GM19099 (cell line): ENCODE measurements around the gene GPC6.

Source experiments
- POLR2A ChIP-seq: IDR thresholded peaks from 3 replicates; pipeline ENCODE4 v1.6.1; 2011; ENCODE audit warnings: low read depth; ENCODE audit not compliant: insufficient read length; ENCODE audit errors: extremely low read depth

Gene GPC6

DNA sequence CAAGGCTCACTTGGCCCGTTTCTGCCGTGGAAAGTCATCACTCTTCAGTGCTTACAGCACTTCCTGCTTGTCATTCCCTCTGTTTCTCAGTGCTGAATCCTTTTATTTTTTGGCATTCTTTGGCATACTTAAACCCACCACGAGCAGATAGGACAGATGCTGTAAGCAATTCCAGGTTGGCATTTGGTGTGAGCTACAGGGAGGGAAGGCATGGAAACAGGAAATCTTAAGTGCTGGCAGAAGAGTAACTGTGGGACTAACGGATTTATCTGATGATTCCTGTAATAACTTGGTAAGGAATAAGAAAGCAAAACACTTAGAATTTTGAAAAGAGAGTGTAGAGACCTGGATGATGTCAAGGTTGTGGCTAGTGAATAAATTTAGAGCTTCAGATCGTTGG, 273.4 kb downstream of the GPC6 start:
- TF ChIP-seq POLR2A: no peak

DNA sequence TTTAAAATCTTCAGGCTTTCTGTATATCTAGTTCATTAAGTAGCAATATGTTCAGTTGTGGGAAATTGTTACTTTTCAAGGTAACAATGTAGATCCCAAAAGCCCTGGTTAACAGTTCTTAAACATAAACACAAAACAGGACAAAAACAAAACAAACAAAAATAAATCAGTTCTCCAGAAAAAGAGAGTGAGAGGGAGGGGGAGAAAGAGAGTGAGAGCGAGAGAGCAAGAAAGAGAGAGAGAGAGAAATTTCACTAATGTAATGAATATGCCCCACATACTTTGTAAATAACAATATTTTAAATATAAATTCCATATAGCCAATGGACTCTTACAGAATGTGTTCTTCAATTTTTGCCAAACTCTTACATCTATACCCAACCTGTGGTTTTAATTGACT, 275.5 kb downstream of the GPC6 start:
- TF ChIP-seq POLR2A: no peak

DNA sequence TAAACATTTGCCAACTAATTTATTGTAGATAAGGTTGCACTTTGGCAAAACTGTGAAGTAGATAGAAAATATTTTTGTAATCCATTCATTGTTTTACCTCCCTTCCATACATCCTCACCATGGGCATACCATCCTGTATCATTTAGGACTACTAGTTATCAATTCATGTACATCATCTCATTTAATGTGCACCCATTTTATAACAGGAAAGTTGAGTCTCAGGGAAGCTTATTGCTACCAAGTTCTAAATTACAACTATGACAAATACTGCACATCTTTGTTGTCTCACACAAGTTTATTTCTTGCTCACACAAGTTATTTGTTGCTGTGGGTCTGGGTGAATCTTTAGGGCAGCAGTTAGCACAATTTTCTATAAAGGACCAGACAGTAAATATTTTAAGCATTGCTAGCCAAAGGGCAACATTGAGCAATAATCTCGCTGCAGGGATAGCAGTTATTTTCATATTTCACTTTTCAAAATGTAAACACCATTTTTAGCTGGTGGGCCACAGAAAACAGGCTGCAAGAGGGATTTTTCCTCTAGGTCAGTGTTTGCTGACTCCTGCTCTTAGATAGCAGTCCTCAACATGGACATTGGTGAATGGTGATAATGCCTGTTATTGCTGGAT, 276.5 kb downstream of the GPC6 start:
- no peak for TF ChIP-seq POLR2A

DNA sequence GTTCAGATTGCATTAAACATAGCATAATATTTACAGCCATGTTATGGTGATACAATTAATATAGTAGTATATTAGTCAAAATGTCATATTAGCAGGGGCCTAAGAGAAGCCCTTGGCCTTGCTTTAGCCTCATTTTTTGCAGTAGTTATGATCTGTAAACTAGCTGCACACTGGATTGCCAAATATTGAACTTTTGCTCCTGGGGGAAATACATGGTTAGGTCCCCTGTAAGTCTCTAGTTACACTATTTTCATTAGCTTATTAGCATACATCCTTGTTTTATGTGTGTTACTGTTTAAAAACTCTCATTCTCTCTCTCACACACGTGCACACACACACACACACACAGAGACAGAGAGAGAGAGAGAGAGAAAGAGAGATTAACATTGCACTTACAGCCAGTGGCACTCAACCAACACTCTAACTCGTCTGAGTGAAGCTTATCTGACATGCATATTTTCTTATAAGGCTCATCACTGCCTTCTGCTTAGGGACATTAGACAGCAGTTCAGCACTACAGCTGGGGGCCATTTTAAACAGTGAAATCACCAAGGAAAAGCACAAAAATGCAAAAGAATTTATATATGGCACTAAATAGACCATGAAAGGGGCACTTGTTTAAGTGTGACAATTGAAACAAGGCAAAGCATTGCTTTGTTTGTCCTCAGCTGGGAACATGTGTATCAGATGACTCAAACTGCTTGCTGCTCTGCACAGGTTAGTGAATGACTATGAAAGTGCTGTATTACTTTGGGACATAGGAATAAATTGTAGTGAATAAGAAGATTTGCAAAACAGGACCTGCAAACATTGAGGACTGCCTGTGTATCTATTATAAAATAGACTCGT, 278.7 kb downstream of the GPC6 start:
- TF ChIP-seq POLR2A: no peak

DNA sequence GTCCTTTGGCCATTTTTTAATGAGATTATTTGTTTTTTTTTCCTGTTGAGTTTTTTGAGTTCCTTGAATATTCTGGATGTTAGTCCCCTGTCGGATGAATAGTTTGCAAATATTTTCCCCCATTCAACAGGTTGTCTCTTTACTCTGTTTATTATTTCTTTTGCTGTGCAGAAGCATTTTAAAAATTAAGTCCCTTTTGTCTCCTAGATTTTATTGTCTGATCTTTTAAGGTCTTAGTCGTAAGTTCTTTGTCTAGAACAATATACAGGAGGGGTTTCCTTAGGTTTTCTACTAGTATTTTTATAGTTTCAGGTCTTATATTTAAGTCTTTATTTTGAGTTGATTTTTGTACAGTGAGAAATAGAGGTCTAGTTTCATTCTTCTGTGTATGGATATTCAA, 284.4 kb downstream of the GPC6 start:
- no peak for TF ChIP-seq POLR2A

DNA sequence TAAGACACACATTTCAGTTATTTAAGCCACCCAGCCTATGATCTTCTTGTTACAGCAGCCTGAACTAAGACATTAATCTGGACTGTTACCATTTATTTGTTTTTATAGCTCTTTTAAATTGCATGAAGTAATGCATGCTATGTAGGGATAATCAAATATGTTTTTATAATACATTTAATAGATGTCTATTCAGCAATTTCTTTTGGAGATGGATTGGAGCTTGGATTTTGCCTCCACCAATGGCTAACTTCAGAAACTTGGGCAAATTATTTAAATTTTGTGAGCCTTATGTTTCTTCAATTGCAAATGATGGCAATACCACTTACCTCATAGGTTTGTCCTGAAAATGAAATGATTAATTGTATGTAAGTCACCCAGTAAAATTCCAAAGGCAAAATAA, 288.7 kb downstream of the GPC6 start:
- no peak for TF ChIP-seq POLR2A

DNA sequence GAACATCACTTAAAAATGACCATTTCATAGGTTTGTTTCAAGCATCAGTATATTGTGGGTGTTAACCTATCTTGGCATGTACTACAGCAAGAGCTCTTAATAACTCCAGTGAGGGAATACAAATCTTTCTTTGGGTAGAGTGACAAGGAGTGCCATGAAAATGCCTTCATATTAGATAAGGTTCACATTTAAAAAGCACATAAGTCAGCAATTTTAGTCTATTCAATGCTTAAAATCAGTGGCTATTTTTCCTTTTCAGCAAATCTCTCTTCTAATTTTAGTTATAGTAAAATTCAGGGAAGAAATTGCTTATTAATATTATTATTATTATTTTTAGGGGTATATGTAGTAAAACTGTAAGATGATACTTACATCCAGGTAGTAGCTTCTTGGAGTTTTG, 291.1 kb downstream of the GPC6 start:
- TF ChIP-seq POLR2A: no peak

DNA sequence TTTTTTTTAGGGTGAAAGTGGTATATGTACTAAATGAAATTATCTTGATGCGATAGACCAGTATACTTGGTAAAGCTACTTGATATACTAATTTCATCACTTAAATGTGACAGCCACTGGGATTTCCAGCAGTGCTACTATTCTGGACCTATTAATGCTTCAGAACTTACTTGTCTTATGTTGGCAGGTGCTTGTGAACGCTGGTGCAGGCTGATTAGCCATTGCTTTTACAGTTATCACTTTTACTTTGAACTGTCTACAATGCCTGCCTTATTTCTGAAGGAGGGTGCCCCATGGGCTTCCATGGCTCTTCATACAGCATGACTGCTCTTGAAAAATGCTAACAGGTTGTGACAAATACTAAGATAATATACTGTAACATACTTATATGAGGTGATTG, 294.7 kb downstream of the GPC6 start:
- TF ChIP-seq POLR2A: no peak

DNA sequence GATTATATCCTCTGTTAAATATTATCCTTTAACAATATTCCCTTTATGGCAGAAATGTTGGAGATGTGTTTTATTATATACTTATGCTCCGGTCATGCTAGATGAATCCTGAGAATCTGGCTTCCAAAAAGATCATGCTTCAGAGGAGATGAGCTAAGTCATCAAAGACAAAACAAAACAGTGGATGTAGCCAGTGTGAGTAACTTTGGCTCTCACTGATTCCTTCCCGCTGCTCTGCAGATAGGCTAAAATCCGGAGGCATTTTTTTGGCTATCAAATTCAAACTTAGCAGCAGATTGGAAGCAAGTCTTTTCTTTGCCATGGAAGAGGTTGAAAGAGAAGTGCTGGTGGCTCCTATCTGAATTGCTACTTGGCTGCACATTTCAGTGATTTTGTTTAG, 295.9 kb downstream of the GPC6 start:
- TF ChIP-seq POLR2A: no peak

DNA sequence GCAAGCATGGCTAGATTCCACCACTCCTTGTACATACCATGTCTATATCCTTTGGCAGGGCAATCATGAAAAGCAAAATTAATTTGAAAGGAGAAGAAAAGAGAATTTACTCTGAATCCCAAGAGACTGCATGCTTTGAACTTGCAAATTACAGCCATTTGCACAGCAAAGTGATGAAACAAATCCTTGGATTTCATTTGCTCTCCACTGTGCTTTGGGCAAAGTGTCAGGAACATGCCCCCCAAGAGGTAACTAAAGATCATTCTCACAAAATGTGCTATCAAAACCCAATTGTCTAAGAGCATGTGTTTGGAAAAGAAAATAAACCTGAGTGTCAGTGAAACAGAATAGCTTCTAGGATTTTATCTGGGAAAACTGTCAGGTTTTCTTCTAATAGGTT, 298.5 kb downstream of the GPC6 start:
- no peak for TF ChIP-seq POLR2A

DNA sequence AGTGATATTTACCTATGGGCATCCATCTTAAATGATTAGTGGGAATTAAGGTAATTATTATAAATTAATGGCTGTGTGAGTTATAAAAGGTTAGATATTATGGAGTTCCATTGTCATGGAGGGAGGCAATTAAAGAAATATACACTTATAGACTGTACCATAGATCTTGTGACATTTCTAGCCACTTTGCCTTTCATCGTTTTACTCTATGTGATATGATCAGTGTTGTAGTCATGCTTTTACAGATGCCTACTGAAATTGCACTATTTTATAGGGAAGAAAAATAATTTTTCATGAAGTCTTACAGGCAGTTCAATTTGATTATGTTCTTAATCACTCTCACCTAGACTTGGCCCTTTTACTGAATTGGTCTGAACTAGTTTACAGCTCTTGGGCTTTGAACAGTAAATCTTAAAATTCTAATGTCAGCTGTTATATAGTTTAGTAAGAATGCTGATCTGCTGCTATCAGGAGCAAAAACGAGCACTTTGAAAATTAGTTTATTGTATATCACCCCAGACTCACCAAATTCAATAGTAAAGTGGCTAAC, 301.2 kb downstream of the GPC6 start:
- no peak for TF ChIP-seq POLR2A

DNA sequence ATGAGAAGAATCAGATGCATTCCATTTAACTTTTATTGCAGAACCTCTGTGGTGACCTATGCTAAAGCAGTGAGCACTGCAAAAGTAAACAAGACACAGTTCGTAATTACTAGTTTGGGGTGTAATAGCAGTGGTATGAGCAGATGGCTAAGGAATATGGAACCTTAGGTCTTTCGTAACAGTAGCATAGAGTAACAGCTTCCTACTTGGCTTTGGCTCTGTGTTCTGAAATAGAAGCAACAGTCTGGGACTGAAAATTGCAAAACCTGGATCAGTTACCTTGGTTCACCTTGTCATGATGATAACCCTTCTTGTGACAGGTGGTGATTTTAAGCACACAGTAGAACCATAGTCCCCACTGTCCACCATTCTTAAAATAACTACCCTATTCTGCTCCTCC, 303.4 kb downstream of the GPC6 start:
- TF ChIP-seq POLR2A: no peak

DNA sequence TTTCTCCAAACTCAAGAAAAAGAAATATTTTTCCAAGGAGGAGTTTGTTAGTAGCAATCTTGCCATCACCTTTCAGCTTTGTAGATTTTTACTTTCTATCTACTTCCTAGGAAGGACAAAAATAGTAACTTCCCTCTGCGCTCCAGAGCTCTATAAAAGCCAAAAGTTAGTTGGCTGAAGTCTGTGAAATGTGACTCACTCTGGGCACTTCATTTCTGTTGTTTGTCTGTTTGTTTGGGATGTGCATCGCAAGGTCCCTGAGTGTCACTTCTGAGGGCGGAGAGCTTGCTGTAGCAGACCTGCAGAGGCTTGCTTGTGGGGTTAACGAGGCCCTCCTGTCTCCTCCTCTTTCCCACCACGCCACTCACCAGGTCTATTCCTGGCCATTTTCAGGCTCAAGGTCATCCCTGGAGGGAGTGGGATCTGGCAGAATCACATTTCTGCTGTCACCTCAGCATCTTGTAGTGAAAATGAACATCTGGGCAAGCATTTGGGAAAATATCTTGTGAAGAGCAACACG, 307.6 kb downstream of the GPC6 start:
- no peak for TF ChIP-seq POLR2A

DNA sequence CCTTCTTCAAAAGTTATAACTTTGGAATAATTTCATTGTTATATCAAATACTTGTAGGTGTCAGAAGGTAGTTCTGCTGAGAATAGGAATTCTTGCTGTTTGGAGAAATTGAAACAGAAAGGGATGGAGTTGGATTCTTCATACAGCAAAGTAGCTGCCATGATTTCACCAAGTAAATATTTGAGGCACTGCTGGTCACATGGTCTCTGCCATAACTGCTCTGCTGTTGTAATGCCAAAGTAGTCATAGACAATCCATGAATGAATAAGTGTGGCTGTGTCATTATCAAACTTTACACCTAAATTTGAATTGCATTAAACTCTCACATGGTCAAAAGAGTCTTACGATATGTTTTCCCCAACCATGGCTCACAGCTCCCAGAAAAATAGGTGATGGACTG, 308.6 kb downstream of the GPC6 start:
- no peak for TF ChIP-seq POLR2A

DNA sequence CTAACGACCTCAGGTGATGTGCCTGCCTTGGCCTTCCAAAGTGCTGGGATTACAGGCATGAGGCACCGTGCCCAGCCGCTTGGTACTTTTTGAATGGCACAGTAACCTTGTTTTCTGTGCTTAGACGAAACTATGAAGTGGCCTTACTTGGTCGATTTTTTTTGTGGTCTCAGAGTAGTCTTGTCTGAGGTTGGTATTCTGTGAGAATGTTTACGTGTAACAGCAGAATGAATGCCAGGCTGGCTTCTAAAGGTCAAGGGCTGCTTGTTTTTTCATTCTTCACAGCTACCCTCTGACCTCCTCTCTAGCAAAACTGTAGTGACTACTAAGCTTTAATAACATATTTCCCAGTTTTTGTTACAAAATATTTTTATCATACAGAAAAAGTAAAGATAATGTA, 313.3 kb downstream of the GPC6 start:
- no peak for TF ChIP-seq POLR2A

DNA sequence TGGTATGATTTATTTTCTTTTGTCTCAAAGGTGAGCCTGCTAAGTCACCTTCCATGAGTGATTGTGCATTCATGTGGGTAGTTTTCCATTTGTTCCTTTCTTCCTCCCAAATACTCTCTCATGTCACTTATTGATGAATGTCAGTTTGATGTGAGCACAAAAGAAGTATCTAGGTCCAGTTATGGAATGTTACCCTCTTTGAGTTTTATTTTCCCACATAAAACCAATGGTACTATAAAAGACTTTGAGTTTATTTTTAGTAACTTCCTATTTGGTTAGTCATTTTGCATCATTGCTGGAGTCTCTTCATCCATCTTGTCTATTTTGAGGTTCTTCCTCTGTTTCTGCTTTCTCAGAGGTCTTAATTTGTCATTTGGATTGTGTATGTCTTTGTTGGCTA, 321.3 kb downstream of the GPC6 start:
- TF ChIP-seq POLR2A: no peak

DNA sequence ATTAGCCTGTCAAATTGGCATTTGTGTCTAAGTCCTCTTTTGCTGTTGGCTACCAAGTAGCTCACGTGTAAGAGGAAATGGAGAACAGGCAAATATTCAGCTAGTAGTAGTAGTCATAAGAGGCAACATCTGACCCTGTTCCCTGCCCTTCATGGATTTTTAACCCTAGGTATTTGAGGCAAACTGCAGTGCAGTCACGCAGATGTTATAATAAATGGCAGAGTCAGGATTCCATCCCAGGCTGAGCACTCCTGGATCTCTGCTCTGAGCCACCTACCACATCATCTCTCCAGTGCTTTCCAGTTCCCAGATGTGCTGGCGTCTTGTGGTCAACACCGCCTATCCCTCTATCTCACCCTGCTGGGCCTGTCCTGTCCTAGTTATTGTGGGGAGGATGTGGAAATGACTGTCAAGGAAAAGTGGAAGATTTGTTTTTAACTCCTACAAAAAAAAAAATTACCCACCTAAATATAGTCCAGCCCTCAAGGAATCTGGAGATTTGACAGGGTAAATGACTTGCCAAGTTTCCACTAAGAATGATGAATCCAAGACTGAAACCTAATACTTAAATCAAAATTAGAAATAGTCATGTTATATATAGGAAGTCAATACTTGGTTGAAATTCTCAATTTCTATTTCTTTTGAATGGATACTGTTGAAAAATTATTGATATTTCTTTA, 322.9 kb downstream of the GPC6 start:
- TF ChIP-seq POLR2A: no peak
